Activated effector memory CD4-positive, alpha-beta T cell treated with anti-CD3 and anti-CD28 coated beads, Interleukin-2, amount 50 U/mL, for 16 hours (primary cell): ENCODE data around the gene PTRHD1.

ENCODE experiments used
- DNase-seq: peaks from one replicate; pipeline ENCODE4 v3.0.0-alpha.2; 2020

PTRHD1 gene

GRCh38 chr2:24828238-24828996 is 35.2 kb upstream of the PTRHD1 start:
- DNase-seq: no peak

- DNase-seq: peak; percentile 88
These were observed 34.4 kb upstream of the PTRHD1 start for GRCh38 chr2:24827321-24828237.

- DNase-seq: no peak
These were observed 33.6 kb upstream of the PTRHD1 start for GRCh38 chr2:24826773-24827145.

- DNase-seq: peak; percentile 60
These were observed 32.9 kb upstream of the PTRHD1 start for GRCh38 chr2:24825883-24826772.

GRCh38 chr2:24824966-24825882 is 32.0 kb upstream of the PTRHD1 start:
- peak; percentile 73 for DNase-seq

- no peak for DNase-seq
These were observed 30.9 kb upstream of the PTRHD1 start for GRCh38 chr2:24824071-24824588.

- no peak for DNase-seq
These were observed 29.0 kb upstream of the PTRHD1 start for GRCh38 chr2:24822049-24822706.

- DNase-seq: peak; percentile 54
These were observed 28.3 kb upstream of the PTRHD1 start for GRCh38 chr2:24821433-24821891.

- no peak for DNase-seq
These were observed 27.6 kb upstream of the PTRHD1 start for GRCh38 chr2:24820598-24821432.

- DNase-seq: peak; percentile 54
These were observed 27.0 kb upstream of the PTRHD1 start for GRCh38 chr2:24820175-24820513.

- no peak for DNase-seq
These were observed 26.4 kb upstream of the PTRHD1 start for GRCh38 chr2:24819442-24820174.

GRCh38 chr2:24818721-24819167 is 25.6 kb upstream of the PTRHD1 start:
- peak; percentile 59 for DNase-seq

GRCh38 chr2:24816884-24817283 is 23.7 kb upstream of the PTRHD1 start:
- no peak for DNase-seq

GRCh38 chr2:24816404-24816803 is 23.2 kb upstream of the PTRHD1 start:
- DNase-seq: no peak

- no peak for DNase-seq
These were observed 22.0 kb upstream of the PTRHD1 start for GRCh38 chr2:24815171-24815570.

- no peak for DNase-seq
These were observed 21.3 kb upstream of the PTRHD1 start for GRCh38 chr2:24814516-24814915.

- no peak for DNase-seq
These were observed 20.5 kb upstream of the PTRHD1 start for GRCh38 chr2:24813691-24814137.

GRCh38 chr2:24809316-24810007 is 16.3 kb upstream of the PTRHD1 start:
- DNase-seq: no peak

GRCh38 chr2:24806661-24807036 is 13.5 kb upstream of the PTRHD1 start:
- no peak for DNase-seq
